Mucosa of rectum (tissue), 2 donors: Measurements from ENCODE around the gene TIMM29.
A peak's percentile ranks its signal among the peaks of the same experiment; 100 is the strongest.

ENCODE experiments used
- H3K27ac ChIP-seq, 2 donors: one replicate each; pipeline ENCODE4 v1.7.0; 2013; ENCODE audit warnings: inconsistent platforms in 2 of 2, low read depth in 2 of 2, low read length in 2 of 2
- H3K27me3 ChIP-seq, 2 donors: one replicate each; pipeline ENCODE4 v1.7.0; 2013; ENCODE audit warnings: low read length in 2 of 2; ENCODE audit not compliant: control insufficient read depth in 2 of 2, insufficient read depth in 2 of 2
- H3K36me3 ChIP-seq, 2 donors: one replicate each; pipeline ENCODE4 v1.7.0; 2013; ENCODE audit warnings: low read length in 2 of 2; ENCODE audit not compliant: control insufficient read depth in 2 of 2, insufficient read depth in 2 of 2
- H3K4me1 ChIP-seq, 2 donors: one replicate each; pipeline ENCODE4 v1.7.0; 2013; ENCODE audit warnings: low read length in 2 of 2, mild to moderate bottlenecking in 1 of 2; ENCODE audit not compliant: control insufficient read depth in 2 of 2, insufficient read depth in 2 of 2
- H3K4me3 ChIP-seq, 2 donors: one replicate each; pipeline ENCODE4 v1.7.0; 2013; ENCODE audit warnings: low read length in 2 of 2
- H3K9ac ChIP-seq, 2 donors: one replicate each; pipeline ENCODE4 v1.7.0; 2013; ENCODE audit warnings: low read length in 2 of 2, low read depth in 1 of 2, mild to moderate bottlenecking in 1 of 2
- H3K9me3 ChIP-seq, 2 donors: one replicate each; pipeline ENCODE4 v1.7.0; 2013; ENCODE audit warnings: low read length in 2 of 2; ENCODE audit not compliant: control insufficient read depth in 2 of 2
- donor health status: healthy.
- donor health status: Normal muscosa, but diverticular disease.

TIMM29 gene

DNA sequence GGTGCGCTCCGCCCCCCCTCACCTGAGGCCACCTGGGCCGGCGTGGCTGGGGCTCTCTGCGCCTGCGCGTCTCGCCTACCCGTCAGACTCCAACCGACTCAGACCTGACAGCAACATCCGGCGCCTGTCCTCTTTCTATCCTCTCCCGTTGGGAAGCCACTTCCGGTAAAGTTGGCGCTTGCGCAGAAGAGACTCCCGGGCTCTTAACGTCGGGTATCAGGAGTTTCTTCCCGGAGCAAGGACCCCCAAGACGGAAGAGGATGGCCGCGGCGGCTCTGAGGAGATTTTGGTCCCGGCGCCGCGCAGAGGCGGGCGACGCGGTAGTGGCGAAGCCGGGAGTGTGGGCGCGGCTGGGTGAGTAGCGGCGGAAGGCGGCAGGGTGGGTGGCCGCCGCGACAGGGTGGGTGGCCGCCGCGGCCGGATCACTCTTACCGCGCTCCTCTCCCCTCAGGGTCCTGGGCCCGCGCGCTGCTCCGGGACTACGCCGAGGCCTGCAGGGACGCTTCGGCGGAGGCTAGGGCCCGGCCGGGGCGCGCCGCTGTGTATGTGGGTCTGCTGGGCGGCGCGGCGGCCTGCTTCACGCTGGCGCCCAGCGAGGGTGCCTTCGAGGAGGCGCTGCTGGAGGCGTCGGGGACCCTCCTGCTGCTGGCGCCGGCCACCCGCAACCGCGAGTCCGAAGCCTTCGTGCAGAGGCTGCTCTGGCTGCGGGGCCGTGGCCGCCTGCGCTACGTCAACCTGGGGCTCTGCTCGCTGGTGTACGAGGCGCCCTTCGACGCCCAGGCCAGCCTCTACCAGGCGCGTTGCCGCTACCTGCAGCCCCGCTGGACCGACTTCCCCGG, at the start of gene TIMM29, which contains the start of gene YIPF2:
Gene TIMM29 (plus strand): TSS at position 249 of the 839 bp plus-strand sequence. CDS start 12 bp downstream, at position 261.
Gene YIPF2 (minus strand): TSS at position 77 of the 839 bp plus-strand sequence. CDS start 229 bp downstream, outside the sequence.
- H3K27ac ChIP-seq: peak within 1 kb of the TSS; percentile 71 to 77
- no peaks in the 10 kb centered on the region for H3K9me3 ChIP-seq
- peaks cover 18% of the 10 kb centered on the region in 2 donors for H3K4me1 ChIP-seq
- H3K36me3 ChIP-seq: peaks cover 11 to 13% of the 10 kb centered on the region in 2 donors
- H3K9ac ChIP-seq: peak within 1 kb of the TSS; percentile 72 to 83
- no peaks in the 10 kb centered on the region for H3K27me3 ChIP-seq
- peak within 1 kb of the TSS; percentile 82 to 84 for H3K4me3 ChIP-seq

- Histone ChIP-seq H3K27ac (no peak overlapping the region), H3K36me3 (peaks cover 0 to 2% of the 10 kb centered on the region in 2 donors), H3K9me3 (no peaks in the 10 kb centered on the region), H3K27me3 (no peaks in the 10 kb centered on the region), H3K4me3 (no peak overlapping the region), H3K9ac (no peak overlapping the region), H3K4me1 (peaks cover under 1 to 5% of the 10 kb centered on the region in 2 donors)
These were observed 47.1 kb upstream of the TIMM29 start for GRCh38 chr19:10881403-10882107.

DNA sequence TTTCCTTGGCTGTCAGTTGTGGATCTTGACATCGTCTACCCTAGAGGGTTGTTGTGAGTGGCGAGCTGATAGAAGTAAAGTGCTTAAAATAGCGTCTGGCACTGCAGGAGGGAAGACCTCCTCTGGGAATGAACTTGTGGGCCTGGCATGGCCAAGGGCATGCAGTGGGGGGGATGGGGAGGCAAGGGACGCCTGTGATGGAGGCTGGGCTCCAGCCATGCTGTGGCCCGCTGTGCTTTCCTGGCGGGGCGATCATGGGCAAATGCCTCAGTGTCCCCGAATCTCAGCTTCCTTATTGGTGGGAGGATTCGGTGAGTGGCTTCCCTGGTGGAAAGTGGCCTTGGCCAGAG, 46.5 kb upstream of the TIMM29 start:
- Histone ChIP-seq H3K27me3 (no peaks in the 10 kb centered on the region), H3K4me1 (peaks cover 0 to 5% of the 10 kb centered on the region in 2 donors), H3K27ac (no peak overlapping the region), H3K4me3 (no peak overlapping the region), H3K9ac (no peak overlapping the region), H3K36me3 (peaks cover 0 to 3% of the 10 kb centered on the region in 2 donors), H3K9me3 (no peaks in the 10 kb centered on the region)

DNA sequence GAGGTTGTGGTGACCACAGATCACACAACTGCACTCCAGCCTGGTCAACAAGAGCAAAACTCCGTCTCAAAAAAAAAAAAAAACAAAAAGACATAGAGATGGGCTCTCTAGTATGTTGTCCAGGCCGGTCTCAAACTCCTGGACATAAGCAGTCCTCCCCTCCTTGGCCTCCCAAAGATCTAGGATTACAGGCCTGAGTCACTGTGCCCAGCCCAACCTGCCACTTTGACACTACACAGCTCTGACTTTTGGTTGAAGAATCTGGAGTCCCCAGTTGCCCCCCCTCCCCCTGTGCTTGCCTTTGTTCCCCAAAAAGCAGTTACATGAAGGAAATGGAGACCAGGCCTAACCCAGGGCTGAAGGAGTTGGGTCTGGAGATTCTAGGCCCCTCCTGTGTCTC, 44.3 kb upstream of the TIMM29 start:
- no peaks in the 10 kb centered on the region for H3K27me3 ChIP-seq
- H3K4me1 ChIP-seq: peaks cover 0 to 13% of the 10 kb centered on the region in 2 donors
- H3K4me3 ChIP-seq: no peak overlapping the region
- peaks cover 0 to 4% of the 10 kb centered on the region in 2 donors for H3K36me3 ChIP-seq
- H3K27ac ChIP-seq: no peak overlapping the region
- H3K9ac ChIP-seq: no peak overlapping the region
- no peaks in the 10 kb centered on the region for H3K9me3 ChIP-seq

DNA sequence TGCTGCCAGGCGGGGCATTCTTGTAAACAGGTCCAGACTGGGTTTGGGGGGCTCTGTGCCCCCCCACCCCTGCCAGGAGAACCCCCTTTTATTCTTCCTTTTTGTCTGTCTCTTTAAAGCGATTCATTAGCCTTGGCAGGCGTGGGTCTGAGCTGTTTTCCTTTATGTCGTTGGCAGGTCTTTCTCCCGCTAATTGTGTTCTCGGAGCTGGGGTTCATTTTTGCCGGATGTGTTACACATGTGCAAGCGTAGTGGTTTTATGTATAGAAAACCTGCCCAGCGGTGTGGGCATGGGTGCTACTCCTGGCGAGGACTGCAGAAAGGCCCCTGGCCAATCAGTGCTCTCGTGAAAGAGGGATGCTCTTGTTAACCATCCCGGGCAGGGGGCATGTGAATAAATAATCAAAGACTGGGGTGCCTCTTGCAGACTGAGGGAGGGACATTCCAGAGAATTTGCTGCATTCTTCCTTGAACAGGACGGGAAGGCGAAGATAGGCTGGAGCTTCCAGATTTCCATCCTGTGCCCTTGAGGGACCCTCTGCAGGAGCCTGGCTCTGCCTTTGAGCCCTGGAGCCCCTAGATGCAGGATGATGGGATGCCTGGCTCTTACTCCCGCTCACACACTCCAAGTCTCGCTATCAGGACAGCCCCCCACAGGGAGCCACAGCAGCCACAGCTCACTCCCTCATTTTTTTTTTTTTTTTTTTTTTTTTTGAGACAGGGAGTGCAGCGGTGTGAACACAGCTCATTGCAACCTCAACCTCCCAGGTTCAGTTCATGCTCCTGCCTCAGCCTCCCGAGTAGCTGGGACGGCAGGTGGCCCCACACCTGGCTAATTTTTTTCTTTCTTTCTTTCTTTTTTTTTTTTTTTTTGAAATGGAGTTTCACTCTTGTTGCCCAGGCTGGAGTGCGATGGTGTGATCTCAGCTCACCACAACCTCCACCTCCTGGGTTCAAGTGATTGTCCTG, 43.1 kb upstream of the TIMM29 start:
- Histone ChIP-seq H3K27ac (no peak overlapping the region), H3K4me3 (no peak overlapping the region), H3K9me3 (no peaks in the 10 kb centered on the region), H3K27me3 (no peaks in the 10 kb centered on the region), H3K9ac (no peak overlapping the region), H3K4me1 (peaks cover 0 to 10% of the 10 kb centered on the region in 2 donors), H3K36me3 (peaks cover 0 to 4% of the 10 kb centered on the region in 2 donors)

GRCh38 chr19:10887616-10888367, 40.8 kb upstream of the TIMM29 start:
- H3K9me3 ChIP-seq: no peaks in the 10 kb centered on the region
- peaks cover 15 to 25% of the 10 kb centered on the region in 2 donors for H3K4me1 ChIP-seq
- no peak overlapping the region for H3K9ac ChIP-seq
- no peaks in the 10 kb centered on the region for H3K27me3 ChIP-seq
- H3K4me3 ChIP-seq: no peak overlapping the region
- H3K27ac ChIP-seq: peak overlapping the region in 1 of 2 donors; percentile 16
- H3K36me3 ChIP-seq: peaks cover 0 to 2% of the 10 kb centered on the region in 2 donors

DNA sequence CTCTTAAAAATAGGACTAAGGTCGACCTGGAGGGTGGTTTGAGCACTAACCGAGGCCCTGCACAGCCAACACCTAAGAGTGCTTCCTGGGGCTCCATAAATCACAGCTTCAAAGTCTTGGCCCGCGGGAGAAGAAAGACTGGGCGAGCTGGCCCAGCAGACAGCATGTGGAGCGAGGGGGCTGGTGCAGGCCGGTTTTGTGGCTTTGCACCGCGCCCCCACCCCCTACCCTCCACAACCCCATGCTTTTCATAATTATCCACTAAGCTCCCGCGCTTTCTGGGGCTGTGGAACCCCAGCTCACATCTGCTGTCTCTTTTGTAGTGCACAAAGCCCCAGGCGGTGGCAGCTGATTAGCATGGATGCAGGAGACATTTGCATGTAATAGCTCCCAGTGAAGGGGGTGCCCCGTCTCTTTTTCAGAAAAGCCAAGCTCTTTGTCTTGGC, 40.2 kb upstream of the TIMM29 start:
- Histone ChIP-seq H3K27me3 (no peaks in the 10 kb centered on the region), H3K4me3 (no peak overlapping the region), H3K9me3 (no peaks in the 10 kb centered on the region), H3K27ac (peak overlapping the region in 1 of 2 donors; percentile 16), H3K4me1 (peaks cover 15 to 25% of the 10 kb centered on the region in 2 donors), H3K9ac (no peak overlapping the region), H3K36me3 (peaks cover 0 to 2% of the 10 kb centered on the region in 2 donors)

DNA sequence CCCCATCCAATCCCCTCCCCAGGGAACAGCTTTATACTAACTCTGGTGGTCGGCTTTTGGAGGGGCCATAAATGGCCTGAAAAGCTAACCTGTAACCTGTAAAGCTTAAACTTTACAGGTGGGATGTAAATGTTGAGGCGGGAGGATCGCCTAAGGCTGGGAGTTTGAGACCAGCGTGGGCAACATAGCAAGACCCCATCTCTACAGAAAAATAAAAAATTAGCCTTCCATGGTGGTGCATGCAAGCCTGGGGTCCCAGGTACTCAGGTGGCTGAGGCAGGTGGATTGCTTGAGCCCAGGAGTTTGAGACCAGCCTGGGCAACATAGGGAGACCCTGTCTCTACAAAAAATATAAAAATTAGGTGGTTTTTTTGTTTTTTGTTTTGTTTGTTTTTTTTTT, 38.7 kb upstream of the TIMM29 start:
- peaks cover 0 to 2% of the 10 kb centered on the region in 2 donors for H3K36me3 ChIP-seq
- H3K9ac ChIP-seq: no peak overlapping the region
- H3K9me3 ChIP-seq: no peaks in the 10 kb centered on the region
- H3K27ac ChIP-seq: no peak overlapping the region
- H3K4me3 ChIP-seq: no peak overlapping the region
- H3K27me3 ChIP-seq: no peaks in the 10 kb centered on the region
- H3K4me1 ChIP-seq: peaks cover 15 to 25% of the 10 kb centered on the region in 2 donors
